SU-DHL-6 (cell line): ENCODE results near the gene GLDN.

Source experiments
- CTCF ChIP-seq: fragments of 200-600 bp; sonication (generic); IDR thresholded peaks from one replicate; pipeline ENCODE4 v1.5.1; 2017; ENCODE audit warnings: antibody characterized with exemption, mild to moderate bottlenecking, low read length, moderate library complexity; ENCODE audit not compliant: insufficient read depth, poor library complexity, severe bottlenecking
- EZH2phosphoT487 ChIP-seq: fragments of 200-600 bp; sonication (generic), shearing (Covaris generic); conservative IDR thresholded peaks from 2 replicates; pipeline ENCODE4 v1.6.1; 2018; ENCODE audit warnings: mild to moderate bottlenecking, antibody characterized with exemption, low read length, moderate library complexity, mixed read lengths

- TF ChIP-seq CTCF (peak; percentile 75), EZH2phosphoT487 (no peak)
Observed at GRCh38 chr15:51380999-51381806, 39.7 kb downstream of the GLDN start.
